K562 (cell line): Measurements from ENCODE around the gene IRF1.

Source experiments
- CBX1 ChIP-seq: sonication (generic); IDR thresholded peaks from 2 replicates; pipeline ENCODE4 v1.6.1; 2016; ENCODE audit warnings: antibody characterized with exemption, low read depth, mild to moderate bottlenecking
- EZH2 ChIP-seq: IDR thresholded peaks from 2 replicates; pipeline ENCODE4 v1.6.1; 2012; ENCODE audit warnings: low read depth, mild to moderate bottlenecking, inconsistent platforms, low read length, borderline replicate concordance
- FOS ChIP-seq: IDR thresholded peaks from 3 replicates; pipeline ENCODE4 v1.6.1; 2011; ENCODE audit not compliant: insufficient read length; ENCODE audit errors: extremely low read depth
- HCFC1 ChIP-seq: IDR thresholded peaks from 2 replicates; pipeline ENCODE4 v1.6.1; 2012; ENCODE audit warnings: low read depth, low read length, improper control_type of control experiment
- HNRNPLL ChIP-seq: fragments of 200-400 bp; formaldehyde crosslinking; IDR thresholded peaks from 2 replicates; pipeline ENCODE4 v1.6.1; 2017; ENCODE audit warnings: low read length, low read depth, mild to moderate bottlenecking; ENCODE audit not compliant: poor library complexity, severe bottlenecking
- KLF13 ChIP-seq: fragments of 450-650 bp; IDR thresholded peaks from 2 replicates; pipeline ENCODE4 v1.6.1; 2016; ENCODE audit warnings: missing genetic modification characterization, low read depth, mild to moderate bottlenecking, missing compliant biosample characterization, moderate library complexity, borderline replicate concordance
- MEIS2 ChIP-seq: fragments of 450-650 bp; IDR thresholded peaks from 2 replicates; pipeline ENCODE4 v1.6.1; 2014; ENCODE audit warnings: mild to moderate bottlenecking; ENCODE audit not compliant: partially characterized antibody
- PHB2 ChIP-seq: fragments of 450-650 bp; IDR thresholded peaks from 2 replicates; pipeline ENCODE4 v1.6.1; 2017; ENCODE audit warnings: low read depth
- RCOR1 ChIP-seq, 2 experiments: IDR thresholded peaks; 2 replicates each; pipeline ENCODE4 v1.6.1; 2012; ENCODE audit warnings: low read depth in 2 of 2, low read length in 2 of 2, borderline replicate concordance in 1 of 2, improper control_type of control experiment in 1 of 2
- ZNF24 ChIP-seq: fragments of 450-650 bp; IDR thresholded peaks from 2 replicates; pipeline ENCODE4 v1.6.1; 2016
- TF ChIP-seq, protein P1 (sequence below): fragments of 450-650 bp; formaldehyde crosslinking; IDR thresholded peaks from 2 replicates; pipeline ENCODE4 v1.4.0; 2022; ENCODE audit warnings: missing genetic modification characterization
- TF ChIP-seq, protein P2 (sequence below), 2 experiments: fragments of 450-650 bp in 1 of 2; sonication (generic) in 1 of 2; formaldehyde crosslinking; conservative IDR thresholded peaks; 2 replicates each; pipeline versions ENCODE4 v1.4.0 to v1.8.1; 2020 to 2022; ENCODE audit warnings: mild to moderate bottlenecking in 1 of 2, missing genetic modification reagents in 1 of 2
- TF ChIP-seq, protein P3 (sequence below): sonication (generic); formaldehyde crosslinking; IDR thresholded peaks from 2 replicates; pipeline ENCODE4 v1.8.1; 2023; ENCODE audit warnings: mild to moderate bottlenecking, missing genetic modification reagents, moderate library complexity

DNA sequence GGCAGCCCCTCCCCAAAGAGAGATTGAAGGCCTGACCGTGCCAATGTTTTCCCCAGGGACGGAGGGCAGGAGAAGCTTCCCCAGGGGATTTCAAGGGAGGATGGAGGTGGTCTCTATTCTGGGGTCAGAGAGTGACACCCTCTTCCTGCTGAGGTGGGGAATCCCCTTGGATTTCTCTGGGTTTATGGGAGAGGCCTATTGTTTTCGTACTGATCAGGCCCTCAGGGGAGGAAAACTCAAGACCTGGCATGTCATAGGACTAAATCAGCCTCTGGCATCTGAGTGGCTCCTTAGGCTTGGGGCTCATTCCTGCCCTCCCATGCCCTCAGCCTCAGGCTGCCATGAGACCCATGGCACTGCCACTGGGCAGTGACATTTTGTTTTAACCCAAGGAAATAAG is 44.6 kb downstream of the IRF1 start:
- TF ChIP-seq RCOR1 (IDR thresholded peaks at IDR 0.05; ENCODE audit: borderline replicate concordance in 1 of 2, low read depth in 2 of 2, low read length in 2 of 2) (no peak), PHB2 (no peak), HCFC1 (no peak), FOS (no peak), EZH2 (no peak), HNRNPLL (no peak), ZNF24 (no peak), KLF13 (no peak), MEIS2 (no peak), CBX1 (no peak)
- TF ChIP-seq, protein P1, sequence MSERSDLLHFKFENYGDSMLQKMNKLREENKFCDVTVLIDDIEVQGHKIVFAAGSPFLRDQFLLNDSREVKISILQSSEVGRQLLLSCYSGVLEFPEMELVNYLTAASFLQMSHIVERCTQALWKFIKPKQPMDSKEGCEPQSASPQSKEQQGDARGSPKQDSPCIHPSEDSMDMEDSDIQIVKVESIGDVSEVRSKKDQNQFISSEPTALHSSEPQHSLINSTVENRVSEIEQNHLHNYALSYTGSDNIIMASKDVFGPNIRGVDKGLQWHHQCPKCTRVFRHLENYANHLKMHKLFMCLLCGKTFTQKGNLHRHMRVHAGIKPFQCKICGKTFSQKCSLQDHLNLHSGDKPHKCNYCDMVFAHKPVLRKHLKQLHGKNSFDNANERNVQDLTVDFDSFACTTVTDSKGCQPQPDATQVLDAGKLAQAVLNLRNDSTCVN (CRISPR knock-in tag): no peak
- TF ChIP-seq, protein P2, sequence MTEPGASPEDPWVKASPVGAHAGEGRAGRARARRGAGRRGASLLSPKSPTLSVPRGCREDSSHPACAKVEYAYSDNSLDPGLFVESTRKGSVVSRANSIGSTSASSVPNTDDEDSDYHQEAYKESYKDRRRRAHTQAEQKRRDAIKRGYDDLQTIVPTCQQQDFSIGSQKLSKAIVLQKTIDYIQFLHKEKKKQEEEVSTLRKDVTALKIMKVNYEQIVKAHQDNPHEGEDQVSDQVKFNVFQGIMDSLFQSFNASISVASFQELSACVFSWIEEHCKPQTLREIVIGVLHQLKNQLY (CRISPR knock-in tag; conservative IDR thresholded peaks at IDR 0.05): no peak
- TF ChIP-seq, protein P3, sequence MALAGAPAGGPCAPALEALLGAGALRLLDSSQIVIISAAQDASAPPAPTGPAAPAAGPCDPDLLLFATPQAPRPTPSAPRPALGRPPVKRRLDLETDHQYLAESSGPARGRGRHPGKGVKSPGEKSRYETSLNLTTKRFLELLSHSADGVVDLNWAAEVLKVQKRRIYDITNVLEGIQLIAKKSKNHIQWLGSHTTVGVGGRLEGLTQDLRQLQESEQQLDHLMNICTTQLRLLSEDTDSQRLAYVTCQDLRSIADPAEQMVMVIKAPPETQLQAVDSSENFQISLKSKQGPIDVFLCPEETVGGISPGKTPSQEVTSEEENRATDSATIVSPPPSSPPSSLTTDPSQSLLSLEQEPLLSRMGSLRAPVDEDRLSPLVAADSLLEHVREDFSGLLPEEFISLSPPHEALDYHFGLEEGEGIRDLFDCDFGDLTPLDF (CRISPR knock-in tag): no peak
